CD4-positive, alpha-beta T cell (primary cell): Measurements from ENCODE around the gene TSSK6. TPM values are rescaled to one million over a fixed set of nuclear protein-coding genes. Genes with fewer than 3 reads are reported as not detected.

Experiments
- ATAC-seq: fragments of 200-7000 bp; cut with Tn5 transposase; one replicate; pipeline ENCODE4 v1.10.0; 2022; ENCODE audit warnings: mild to moderate bottlenecking; ENCODE audit not compliant: poor library complexity
- CTCF ChIA-PET: fragments of 350-600 bp; sonication (Branson Sonifier 250); formaldehyde crosslinking; loops from one replicate; lab custom pipeline; 2021; ENCODE audit warnings: antibody characterized with exemption, inconsistent platforms; lab: Charles Lee
- POLR2A ChIA-PET: fragments of 350-600 bp; sonication (Branson Sonifier 250); formaldehyde crosslinking; loops from one replicate; lab custom pipeline; 2021; ENCODE audit warnings: antibody characterized with exemption, inconsistent platforms; lab: Charles Lee
- DNase-seq, 14 experiments: peaks; one replicate each; pipeline ENCODE4 v3.0.0-alpha.2; 2013 to 2020; ENCODE audit warnings: mixed read lengths in 2 of 14
- H3K27ac ChIP-seq, 2 donors: one replicate each; pipeline versions ENCODE4 v1.5.1 to v1.7.0; 2013; ENCODE audit warnings: low read length in 2 of 2, low read depth in 1 of 2, mild to moderate bottlenecking in 1 of 2
- H3K27me3 ChIP-seq, 2 experiments: 1 replicate in 1 of 2; 2 replicates in 1 of 2; pipeline versions ENCODE4 v1.6.1 to v1.7.0; 2013; ENCODE audit warnings: low read length in 2 of 2, control low read depth in 1 of 2, mild to moderate bottlenecking in 1 of 2, moderate library complexity in 1 of 2; ENCODE audit not compliant: insufficient read depth in 2 of 2, control insufficient read depth in 1 of 2
- H3K36me3 ChIP-seq: one replicate; pipeline ENCODE4 v1.6.1; 2013; ENCODE audit warnings: low read length, control low read depth; ENCODE audit not compliant: insufficient read depth
- H3K4me1 ChIP-seq: one replicate; pipeline ENCODE4 v1.6.1; 2013; ENCODE audit warnings: low read length, control low read depth; ENCODE audit not compliant: insufficient read depth
- H3K4me3 ChIP-seq: one replicate; pipeline ENCODE4 v1.5.1; 2013; ENCODE audit warnings: mild to moderate bottlenecking, low read length, moderate library complexity
- H3K9me3 ChIP-seq, 2 experiments: 1 replicate in 1 of 2; 2 replicates in 1 of 2; pipeline versions ENCODE4 v1.6.1 to v1.7.0; 2013; ENCODE audit warnings: low read length in 2 of 2, mild to moderate bottlenecking in 2 of 2, control low read depth in 1 of 2, moderate library complexity in 1 of 2; ENCODE audit not compliant: control insufficient read depth in 1 of 2, insufficient read depth in 1 of 2
- H3K27ac Mint-ChIP-seq: one replicate; pipeline ENCODE4 v1.8.0; 2020; ENCODE audit warnings: mixed read lengths
- H3K27me3 Mint-ChIP-seq: one replicate; pipeline ENCODE4 v1.8.0; 2021; ENCODE audit warnings: mixed read lengths
- H3K36me3 Mint-ChIP-seq: one replicate; pipeline ENCODE4 v1.8.0; 2021; ENCODE audit warnings: low read depth, mixed read lengths
- H3K4me1 Mint-ChIP-seq: one replicate; pipeline ENCODE4 v1.8.0; 2021; ENCODE audit warnings: low read depth, mixed read lengths
- H3K4me3 Mint-ChIP-seq: one replicate; pipeline ENCODE4 v1.8.0; 2020; ENCODE audit warnings: mild to moderate bottlenecking, mixed read lengths
- H3K9me3 Mint-ChIP-seq: one replicate; pipeline ENCODE4 v1.8.0; 2020; ENCODE audit warnings: mixed read lengths
- CTCF ChIP-seq: fragments of 200-600 bp; IDR thresholded peaks from one replicate; pipeline ENCODE4 v1.8.0; 2022; ENCODE audit warnings: antibody characterized with exemption, mild to moderate bottlenecking
- intact Hi-C, 2 experiments: fragments of 100-400 bp; cut with DNase I in 1 of 2; cut with micrococcal nuclease in 1 of 2; formaldehyde crosslinking; loops; one replicate each; pipeline versions ENCODE4 v1.15.1 to v1.9.0; 2023 to 2025; cut with DNase I, micrococcal nuclease
- total RNA-seq, 174 experiments: library from RNA in 2 of 174; stranded (reverse) in 2 of 174; gene quantifications; one replicate each; pipeline ENCODE4 v1.2.3 and lab custom pipeline; 2021 to 2026

The TSSK6 gene
- total RNA-seq, 2 experiments from 2014 or later = 3.4 to 5.5 TPM

GRCh38 chr19:19505669-19506326 is 9.6 kb downstream of the TSSK6 start:
- Mint-ChIP-seq H3K27ac (no peak overlapping the region), H3K4me1 (no peaks in the 10 kb centered on the region), H3K36me3 (peaks cover 69% of the 10 kb centered on the region), H3K27me3 (no peaks in the 10 kb centered on the region), H3K4me3 (no peak overlapping the region), H3K9me3 (no peaks in the 10 kb centered on the region)
- Histone ChIP-seq H3K4me3 (no peak overlapping the region), H3K27ac (no peak overlapping the region), H3K4me1 (no peaks in the 10 kb centered on the region), H3K36me3 (peaks cover 64% of the 10 kb centered on the region), H3K9me3 (no peaks in the 10 kb centered on the region), H3K27me3 (no peaks in the 10 kb centered on the region)
- ChIA-PET POLR2A (no interaction called here), CTCF (no interaction called here)
- TF ChIP-seq CTCF = no peak
- DNase-seq = no peak
- intact Hi-C loops = no loop called here
- ATAC-seq = no peak

- ChIA-PET POLR2A (interaction anchor here (0.6 kb wide), 1 partner anchor 12 kb away, joined by 3 read pairs; no protein-coding TSS in a partner anchor), CTCF (no interaction called here)
- H3K27ac Mint-ChIP-seq = no peak overlapping the region
Observed at GRCh38 chr19:19504754-19505668, 10.3 kb downstream of the TSSK6 start.

More at GRCh38 chr19:19504754-19505668, 10.3 kb downstream of the TSSK6 start:
- ATAC-seq = no peak
- Mint-ChIP-seq H3K4me3 (no peak overlapping the region), H3K9me3 (no peaks in the 10 kb centered on the region), H3K4me1 (no peaks in the 10 kb centered on the region), H3K36me3 (peaks cover 75% of the 10 kb centered on the region), H3K27me3 (no peaks in the 10 kb centered on the region)
- Histone ChIP-seq H3K27me3 (no peaks in the 10 kb centered on the region), H3K27ac (no peak overlapping the region), H3K4me1 (no peaks in the 10 kb centered on the region), H3K36me3 (peaks cover 72% of the 10 kb centered on the region), H3K9me3 (no peaks in the 10 kb centered on the region), H3K4me3 (no peak overlapping the region)
- DNase-seq = no peak
- intact Hi-C loops = no loop called here
- no peak for TF ChIP-seq CTCF
